IMR-90 (cell line): ENCODE data around the gene PIKFYVE. TPM values are rescaled to one million over a fixed set of nuclear protein-coding genes. Genes with fewer than 3 reads are reported as not detected.

ENCODE experiments used
- ATAC-seq: fragments of 200-7000 bp; cut with Tn5 transposase; 2 replicates; pipeline ENCODE4 v1.9.1; 2020; ENCODE audit warnings: low read depth, mild to moderate bottlenecking, moderate library complexity
- BruUV-seq: library from RNA; stranded (reverse); fragments of 400-500 nt; replicated peaks from 2 replicates; lab custom pipeline; 2021; lab: Mats Ljungman, UMichigan
- CTCF ChIA-PET: fragments of 300-600 bp; formaldehyde crosslinking; extraction: SDS; loops from one replicate; lab custom pipeline; 2021; ENCODE audit warnings: antibody characterized with exemption; lab: Yijun Ruan, JAX
- POLR2A ChIA-PET: fragments of 300-600 bp; sonication (Branson Sonifier 250); formaldehyde crosslinking; loops from one replicate; lab custom pipeline; 2022; ENCODE audit warnings: antibody characterized with exemption; ENCODE audit not compliant: unreplicated experiment; lab: Charles Lee
- DNase-seq: peaks from one replicate; pipeline ENCODE4 v3.0.0; 2013
- H2AFZ ChIP-seq: replicated peaks from 2 replicates; pipeline ENCODE3; 2013; ENCODE audit warnings: low read length, mild to moderate bottlenecking; ENCODE audit not compliant: poor library complexity
- H2AK5ac ChIP-seq: 2 replicates; pipeline ENCODE4 v1.6.1; 2013; ENCODE audit warnings: low read depth, low read length, inconsistent platforms
- H2AK9ac ChIP-seq: replicated peaks from 2 replicates; pipeline ENCODE3; 2013; ENCODE audit warnings: mild to moderate bottlenecking, low read depth, low read length, moderate library complexity; ENCODE audit not compliant: poor library complexity
- H2BK120ac ChIP-seq: 2 replicates; pipeline ENCODE4 v1.6.1; 2013; ENCODE audit warnings: low read depth, low read length, inconsistent platforms
- H2BK15ac ChIP-seq: 3 replicates; pipeline ENCODE4 v1.6.1; 2013; ENCODE audit warnings: low read depth, low read length, inconsistent platforms
- H2BK20ac ChIP-seq: 2 replicates; pipeline ENCODE4 v1.6.1; 2013; ENCODE audit warnings: low read depth, mild to moderate bottlenecking, inconsistent platforms, low read length, moderate library complexity
- H2BK5ac ChIP-seq: 2 replicates; pipeline ENCODE4 v1.6.1; 2013; ENCODE audit warnings: mild to moderate bottlenecking, low read depth, low read length, inconsistent platforms; ENCODE audit not compliant: poor library complexity, severe bottlenecking
- H3K14ac ChIP-seq: replicated peaks from 2 replicates; pipeline ENCODE4 v1.6.1; 2013; ENCODE audit warnings: low read depth, low read length, inconsistent platforms
- H3K18ac ChIP-seq: 2 replicates; pipeline ENCODE4 v1.6.1; 2013; ENCODE audit warnings: low read depth, low read length, control low read depth
- H3K23ac ChIP-seq: 2 replicates; pipeline ENCODE4 v1.6.1; 2013; ENCODE audit warnings: low read depth, low read length, inconsistent platforms
- H3K27ac ChIP-seq: 2 replicates; pipeline ENCODE4 v1.5.1; 2013; ENCODE audit warnings: mild to moderate bottlenecking, control low read depth, low read length; ENCODE audit not compliant: insufficient read depth
- H3K27me3 ChIP-seq: 2 replicates; pipeline ENCODE4 v1.6.1; 2013; ENCODE audit warnings: low read length; ENCODE audit not compliant: control insufficient read depth, insufficient read depth
- H3K36me3 ChIP-seq: 2 replicates; pipeline ENCODE4 v1.6.1; 2013; ENCODE audit warnings: low read length, mixed read lengths; ENCODE audit not compliant: control insufficient read depth, insufficient read depth
- H3K4ac ChIP-seq: 2 replicates; pipeline ENCODE4 v1.6.1; 2013; ENCODE audit warnings: low read depth, low read length, inconsistent platforms
- H3K4me1 ChIP-seq: 2 replicates; pipeline ENCODE4 v1.6.1; 2013; ENCODE audit warnings: low read length, mixed read lengths; ENCODE audit not compliant: control insufficient read depth, insufficient read depth
- H3K4me2 ChIP-seq: 2 replicates; pipeline ENCODE4 v1.6.1; 2013; ENCODE audit warnings: low read depth, mild to moderate bottlenecking, control low read depth, low read length, moderate library complexity
- H3K4me3 ChIP-seq: 2 replicates; pipeline ENCODE4 v1.5.1; 2013; ENCODE audit warnings: low read depth, mild to moderate bottlenecking, control low read depth, low read length, moderate library complexity; ENCODE audit not compliant: insufficient read depth
- H3K56ac ChIP-seq: 2 replicates; pipeline ENCODE4 v1.6.1; 2013; ENCODE audit warnings: low read length, inconsistent platforms; ENCODE audit not compliant: insufficient read depth; ENCODE audit errors: extremely low read depth
- H3K79me1 ChIP-seq, 2 experiments: 2 replicates each; pipeline ENCODE4 v1.6.1; 2013; ENCODE audit warnings: low read length in 2 of 2, inconsistent platforms in 1 of 2, low read depth in 1 of 2
- H3K9ac ChIP-seq: 2 replicates; pipeline ENCODE4 v1.6.1; 2013; ENCODE audit warnings: low read depth, low read length, control low read depth
- H3K9me1 ChIP-seq: 2 replicates; pipeline ENCODE4 v1.6.1; 2013; ENCODE audit warnings: low read length, inconsistent platforms; ENCODE audit not compliant: insufficient read depth
- H3K9me3 ChIP-seq: 2 replicates; pipeline ENCODE4 v1.6.1; 2013; ENCODE audit warnings: low read length; ENCODE audit not compliant: control insufficient read depth, insufficient read depth
- H4K20me1 ChIP-seq: 2 replicates; pipeline ENCODE4 v1.6.1; 2013; ENCODE audit warnings: low read length, inconsistent platforms; ENCODE audit not compliant: insufficient read depth
- H4K5ac ChIP-seq: 2 replicates; pipeline ENCODE4 v1.6.1; 2013; ENCODE audit warnings: mild to moderate bottlenecking, low read depth, low read length, control low read depth
- H4K8ac ChIP-seq, 2 experiments: 2 replicates each; pipeline ENCODE4 v1.6.1; 2013; ENCODE audit warnings: low read depth in 2 of 2, low read length in 2 of 2, control low read depth in 1 of 2, inconsistent platforms in 1 of 2
- H4K91ac ChIP-seq: 2 replicates; pipeline ENCODE4 v1.6.1; 2013; ENCODE audit warnings: low read depth, low read length, inconsistent platforms; ENCODE audit not compliant: insufficient read depth
- BHLHE40 ChIP-seq: fragments of 150-350 bp; IDR thresholded peaks from 2 replicates; pipeline ENCODE4 v1.6.1; 2016; ENCODE audit warnings: mild to moderate bottlenecking, low read depth, low read length
- CEBPB ChIP-seq: IDR thresholded peaks from 2 replicates; pipeline ENCODE4 v1.6.1; 2012; ENCODE audit warnings: low read depth, low read length, improper control_type of control experiment
- CHD1 ChIP-seq: IDR thresholded peaks from 2 replicates; pipeline ENCODE4 v1.6.1; 2012; ENCODE audit warnings: low read depth, low read length, improper control_type of control experiment
- CTCF ChIP-seq: conservative IDR thresholded peaks from 2 replicates; pipeline ENCODE4 v1.5.1; 2012; ENCODE audit warnings: mild to moderate bottlenecking, low read depth, low read length, improper control_type of control experiment
- ELK1 ChIP-seq: fragments of 150-350 bp; IDR thresholded peaks from 2 replicates; pipeline ENCODE4 v1.6.1; 2016; ENCODE audit warnings: low read depth, mild to moderate bottlenecking, low read length, moderate library complexity, borderline replicate concordance
- FOS ChIP-seq: fragments of 150-350 bp; IDR thresholded peaks from 2 replicates; pipeline ENCODE4 v1.6.1; 2016; ENCODE audit warnings: low read depth, low read length
- MAFK ChIP-seq: IDR thresholded peaks from 2 replicates; pipeline ENCODE4 v1.6.1; 2012; ENCODE audit warnings: low read depth, low read length, improper control_type of control experiment
- MAZ ChIP-seq: IDR thresholded peaks from 2 replicates; pipeline ENCODE4 v1.6.1; 2012; ENCODE audit warnings: low read depth, mild to moderate bottlenecking, low read length, improper control_type of control experiment, moderate library complexity, borderline replicate concordance
- MXI1 ChIP-seq: IDR thresholded peaks from 2 replicates; pipeline ENCODE4 v1.6.1; 2012; ENCODE audit warnings: low read depth, mild to moderate bottlenecking, low read length, moderate library complexity, borderline replicate concordance
- NFE2L2 ChIP-seq: fragments of 150-350 bp; IDR thresholded peaks from 2 replicates; pipeline ENCODE4 v1.6.1; 2016; ENCODE audit warnings: low read depth, mild to moderate bottlenecking, low read length
- POLR2A ChIP-seq: IDR thresholded peaks from 2 replicates; pipeline ENCODE4 v1.6.1; 2012; ENCODE audit warnings: mild to moderate bottlenecking, low read depth, low read length
- RAD21 ChIP-seq: IDR thresholded peaks from 2 replicates; pipeline ENCODE4 v1.6.1; 2012; ENCODE audit warnings: low read length, improper control_type of control experiment
- RCOR1 ChIP-seq: IDR thresholded peaks from 2 replicates; pipeline ENCODE4 v1.6.1; 2012; ENCODE audit warnings: mild to moderate bottlenecking, low read length, improper control_type of control experiment; ENCODE audit not compliant: insufficient replicate concordance
- RFX5 ChIP-seq: IDR thresholded peaks from 2 replicates; pipeline ENCODE4 v1.8.0; 2012; ENCODE audit warnings: low read depth, mild to moderate bottlenecking, low read length, moderate library complexity
- SMC3 ChIP-seq: fragments of 150-350 bp; IDR thresholded peaks from 2 replicates; pipeline ENCODE4 v1.6.1; 2016; ENCODE audit warnings: low read depth, mild to moderate bottlenecking, antibody characterized with exemption, low read length, moderate library complexity
- USF2 ChIP-seq: fragments of 150-350 bp; IDR thresholded peaks from 2 replicates; pipeline ENCODE4 v1.6.1; 2017; ENCODE audit warnings: mild to moderate bottlenecking, antibody characterized with exemption, low read length, low read depth
- WGBS, 2 experiments: methylation state at CpG; one replicate each; pipeline versions ENCODE4 v1.1.5 to v1.1.7; 2013; ENCODE audit warnings: missing lambda C conversion rate in 2 of 2; ENCODE audit not compliant: insufficient read length in 1 of 2; ENCODE audit errors: extremely low coverage in 2 of 2; 5-methylcytosine and 5-hydroxymethylcytosine counted together
- dilution Hi-C: fragments of 300-500 bp; cut with HindIII; formaldehyde crosslinking; loops from one replicate; pipeline ENCODE4 v1.14.3; 2018; ENCODE audit warnings: low sequenced_read_pairs; ENCODE audit not compliant: unreplicated experiment
- in situ Hi-C: fragments of 300-500 bp; cut with MboI; formaldehyde crosslinking; loops from 3 replicates; pipeline ENCODE4 v1.14.3; 2019; ENCODE audit warnings: low sequenced_read_pairs, inconsistent platforms, mixed read lengths
- intact Hi-C: fragments of 100-400 bp; cut with micrococcal nuclease; formaldehyde crosslinking; loops from 2 replicates; pipeline ENCODE4 v1.10.0; 2022
- polyA plus RNA-seq, 3 experiments: library from polyadenylated mRNA; depleted of rRNA; stranded (reverse); fragments of >200 nt; gene quantifications; 2 replicates each; pipeline ENCODE4 v1.2.3, GENCODE V29; 2012; ENCODE audit warnings: low replicate concordance in 1 of 3
- total RNA-seq: library from RNA; depleted of rRNA; stranded (reverse); fragments of >200 nt; gene quantifications from 2 replicates; pipeline ENCODE4 v1.2.3, GENCODE V29; 2012

Gene PIKFYVE
- total and polyA plus RNA-seq, 2 of the 4 experiments (the other 2 are of a cell fraction), result 9.3 to 34.6 TPM

GRCh38 chr2:208285853-208286252 lies 19.8 kb downstream of the PIKFYVE start:
- H3K27ac ChIP-seq, result no peak overlapping the region
- intact Hi-C loops, result loop anchor here (2.0 kb wide), 1 partner anchor 15 kb away; no protein-coding TSS in a partner anchor
- no peak overlapping the region for H2AFZ ChIP-seq
- no peak overlapping the region for H4K91ac ChIP-seq
- H4K5ac ChIP-seq, result no peak overlapping the region
- no peak overlapping the region for H4K8ac ChIP-seq
- ATAC-seq (no peak), DNase-seq (no peak)
- peaks cover 7 to 18% of the 10 kb centered on the region in 2 experiments for H3K79me1 ChIP-seq
- no peaks in the 10 kb centered on the region for H4K20me1 ChIP-seq
- H3K23ac ChIP-seq, result no peak overlapping the region
- ChIA-PET POLR2A (no interaction called here), CTCF (interaction anchor here (0.7 kb wide), 1 partner anchor 1485 kb away, joined by 3 read pairs; no protein-coding TSS in a partner anchor)
- no peak overlapping the region for H2AK9ac ChIP-seq
- no peaks in the 10 kb centered on the region for H3K27me3 ChIP-seq
- H2BK5ac ChIP-seq, result no peak overlapping the region
- H2BK20ac ChIP-seq, result no peak overlapping the region
- H3K4me3 ChIP-seq, result no peak overlapping the region
- no peaks in the 10 kb centered on the region for H3K4me1 ChIP-seq
- no peak overlapping the region for H2BK120ac ChIP-seq
- no peak overlapping the region for H2AK5ac ChIP-seq
- no peak overlapping the region for H3K18ac ChIP-seq
- H3K9me1 ChIP-seq, result no peaks in the 10 kb centered on the region
- TF ChIP-seq MAFK (no peak), CTCF (no peak), USF2 (no peak), BHLHE40 (no peak), RFX5 (no peak), MAZ (no peak), POLR2A (no peak), ELK1 (no peak), CEBPB (no peak), RAD21 (no peak), RCOR1 (no peak), NFE2L2 (no peak), FOS (no peak), CHD1 (no peak), MXI1 (no peak), SMC3 (no peak)
- in situ Hi-C loops, result no loop called here
- H3K4ac ChIP-seq, result no peak overlapping the region
- dilution Hi-C loops, result no loop called here
- H3K14ac ChIP-seq, result no peak overlapping the region
- H3K4me2 ChIP-seq, result no peak overlapping the region
- H3K9me3 ChIP-seq, result no peaks in the 10 kb centered on the region
- WGBS, 2 experiments, result no CpG with 5 or more reads among the region's 4 CpGs
- no TSS peak for BruUV-seq
- no peak overlapping the region for H3K9ac ChIP-seq
- H2BK15ac ChIP-seq, result no peak overlapping the region
- H3K56ac ChIP-seq, result no peak overlapping the region
- H3K36me3 ChIP-seq, result peaks cover 35% of the 10 kb centered on the region
